Left cardiac atrium (tissue), 4 donors: ENCODE results near the gene LYSMD2. TPM values are rescaled to one million over a fixed set of nuclear protein-coding genes. Genes with fewer than 3 reads are reported as not detected.

Experiments used
- ATAC-seq, 2 donors: fragments of 200-7000 bp; cut with Tn5 transposase; one replicate each; pipeline ENCODE4 v1.9.1; 2020; ENCODE audit warnings: mild to moderate bottlenecking in 2 of 2, moderate library complexity in 2 of 2
- DNase-seq: peaks from one replicate; pipeline ENCODE4 v3.0.0-alpha.2; 2020
- intact Hi-C, 2 donors: fragments of 100-400 bp; cut with DNase I; formaldehyde crosslinking; loops; one replicate each; pipeline versions ENCODE4 v1.14.1 to v1.15.1; 2022 to 2023
- total RNA-seq, 2 donors: library from RNA; stranded (reverse); fragmentation: NEBNext Ultra II Directional; extraction: Animal tissue kit (Norgen Biotek cat#: 25700); gene quantifications; one replicate each; pipeline ENCODE4 v1.2.1, GENCODE V29; 2021
- donor health status: DM: no; HTN: yes; CAD: no.
- donor health status: DM: no; HTN: yes; CAD: no; lungs with severe emphysema.
- donor health status: DM: yes; HTN: yes; CAD: no.
- donor health status: Dilated cardiomyopathy.

The LYSMD2 gene
- total RNA-seq, 2 donors from 2014 or later = 6.2 to 9.2 TPM

DNA sequence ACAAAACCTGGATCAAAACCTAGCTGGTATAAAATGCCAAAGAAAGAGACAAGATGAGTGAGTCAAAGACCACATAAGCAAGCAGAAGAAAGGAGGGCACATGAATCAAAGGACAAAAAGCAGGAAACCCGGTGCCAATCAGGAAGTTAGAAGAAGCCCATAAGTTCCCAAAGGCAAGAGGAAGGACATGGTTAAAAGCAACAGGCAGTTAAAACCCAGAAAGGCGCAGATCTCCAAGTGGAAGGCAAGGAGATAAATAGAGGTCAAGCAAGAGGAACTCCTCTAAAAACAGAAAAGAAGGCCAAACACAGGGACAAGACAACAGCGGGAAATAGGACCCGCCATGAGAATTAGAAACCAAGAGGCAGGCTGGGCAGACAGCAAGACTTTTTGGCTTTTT, 18.3 kb upstream of the LYSMD2 start:
- no peak for ATAC-seq
- no peak for DNase-seq
- intact Hi-C loops = no loop called here

DNA sequence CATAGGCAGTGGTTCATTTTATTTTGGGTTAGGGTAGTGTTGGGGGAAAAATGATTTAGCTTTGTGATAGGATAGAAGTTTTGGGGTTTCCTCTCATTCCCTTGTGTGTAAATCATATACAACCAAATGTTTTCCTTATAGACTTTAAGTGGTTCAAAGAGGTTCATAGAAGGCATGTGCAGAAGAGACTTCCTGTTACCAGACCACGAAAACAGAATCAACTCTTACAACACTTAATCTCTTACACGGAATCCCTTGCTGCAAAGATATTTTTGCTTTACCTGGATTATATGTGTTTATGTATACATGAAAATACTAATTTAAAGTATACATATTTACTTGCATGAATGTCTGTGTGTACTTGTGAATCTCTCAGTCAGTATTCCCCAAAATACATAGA, 16.8 kb upstream of the LYSMD2 start:
- intact Hi-C loops = no loop called here
- ATAC-seq = no peak
- no peak for DNase-seq

DNA sequence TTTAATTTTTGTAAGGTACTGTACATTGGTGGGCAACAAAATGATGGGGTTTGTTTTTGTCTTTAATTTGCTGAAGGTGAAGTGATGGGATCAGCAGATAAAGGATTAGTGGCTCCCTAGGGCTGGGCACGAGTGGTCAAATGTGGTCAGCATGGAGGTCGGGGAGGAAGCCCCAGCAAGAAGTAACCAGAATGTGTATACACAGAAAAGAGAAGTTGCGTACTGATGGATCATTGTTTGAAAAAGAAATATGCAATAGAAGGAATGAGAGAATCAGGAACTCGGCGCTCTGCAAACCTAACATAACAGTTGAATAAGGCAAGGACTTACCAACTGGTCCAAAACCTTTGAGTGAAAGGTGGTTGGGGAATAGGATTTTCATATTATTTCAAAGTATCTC, 15.4 kb upstream of the LYSMD2 start:
- intact Hi-C loops = no loop called here
- DNase-seq (no peak), ATAC-seq (no peak)

DNA sequence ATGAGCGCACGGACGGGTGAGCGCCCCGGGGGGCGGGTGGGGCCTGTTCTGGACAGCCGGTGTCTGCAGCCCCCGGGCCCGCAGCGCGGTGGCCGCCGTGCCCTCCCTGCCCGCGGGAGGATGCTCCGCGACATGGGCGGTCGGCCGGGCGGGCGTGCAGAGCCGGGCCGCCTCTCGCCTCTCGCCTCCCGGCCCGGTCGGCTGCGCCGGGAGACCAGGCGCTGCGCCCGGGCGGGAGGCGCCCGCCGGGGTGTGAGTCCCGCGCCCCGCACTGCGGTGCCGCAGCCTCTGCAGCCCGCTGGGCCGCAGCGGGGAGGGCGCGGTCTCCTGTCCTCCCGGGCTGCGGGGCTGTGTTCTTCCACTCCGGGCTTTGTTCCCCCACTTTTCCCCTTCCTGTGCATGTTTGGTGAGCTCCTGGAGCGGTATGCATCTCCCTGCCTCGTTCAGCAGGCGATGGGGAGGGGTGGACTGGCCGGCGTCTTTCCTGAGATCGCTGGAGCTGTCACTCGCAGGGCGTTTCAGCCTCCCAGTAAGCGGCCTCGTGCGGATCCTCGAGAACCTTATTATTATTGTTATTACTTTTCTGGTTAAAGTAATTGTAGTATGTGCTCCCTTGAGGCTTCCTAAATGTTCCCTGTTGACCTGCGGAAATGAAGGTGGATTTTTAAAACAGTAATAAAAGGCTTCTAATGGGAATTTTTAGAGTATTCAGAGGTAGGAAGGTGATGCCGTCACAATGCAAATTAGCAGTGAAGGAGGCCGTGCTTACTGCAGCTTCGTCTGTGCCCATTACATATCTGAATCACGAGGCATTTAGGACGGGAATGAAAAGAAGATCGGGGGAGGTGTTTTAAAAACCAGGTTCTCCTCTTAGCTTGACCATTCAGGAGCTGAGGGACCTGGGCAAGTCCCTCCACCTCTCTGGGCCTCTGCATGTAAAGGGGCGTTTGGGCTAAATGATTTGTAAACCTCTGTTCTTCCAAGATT, 14.5 kb upstream of the LYSMD2 start:
- ATAC-seq = peak; percentile 66 to 68
- peak; percentile 42 for DNase-seq
- intact Hi-C loops = no loop called here

DNA sequence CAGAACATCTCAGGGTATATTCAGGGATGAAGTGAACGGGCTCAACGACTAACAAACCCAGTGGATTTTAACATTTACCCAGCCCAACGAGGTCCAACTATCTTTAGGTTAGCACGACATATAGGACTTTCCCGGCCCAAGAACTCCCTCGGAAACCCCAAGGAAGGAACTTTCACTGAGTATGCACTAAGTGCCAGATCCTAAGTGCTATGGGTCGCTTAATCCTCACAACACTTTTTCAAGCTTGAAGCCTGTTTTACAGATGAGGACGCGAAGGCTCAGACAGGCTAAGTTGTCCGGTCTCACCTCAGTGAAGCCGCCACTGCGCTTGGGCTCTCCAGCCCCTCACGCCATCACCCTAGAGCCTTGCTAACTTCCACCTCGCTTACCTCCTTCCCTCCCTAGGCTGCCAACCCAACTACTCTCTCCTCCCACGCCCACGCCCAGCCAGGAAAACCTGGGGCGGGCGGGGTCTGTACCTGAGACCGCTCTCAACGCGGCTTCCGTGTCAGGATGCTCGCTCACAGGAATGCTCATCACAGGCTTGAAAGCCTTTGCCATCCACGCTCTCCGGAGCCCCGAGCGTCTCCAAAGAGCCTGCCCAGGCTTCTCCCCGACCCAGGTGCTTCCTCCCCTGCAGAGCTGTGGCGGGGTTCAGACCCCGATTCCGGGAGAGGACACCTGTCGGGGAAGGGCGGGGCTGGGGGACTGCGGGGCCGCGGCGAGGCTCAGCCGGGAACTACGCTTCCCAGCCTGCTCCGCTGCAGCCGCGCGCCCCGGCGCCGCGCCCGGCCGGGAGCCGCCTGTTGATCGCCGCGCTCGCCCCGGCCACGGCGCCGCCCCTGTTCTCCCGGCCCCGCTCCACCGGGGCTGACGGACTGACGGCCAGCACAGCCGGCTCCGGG, 13.6 kb upstream of the LYSMD2 start, which contains the start of gene TMOD2:
Gene TMOD2, plus strand, starts transcription at position 806 of the 905 bp plus-strand sequence. CDS start 14,845 bp downstream, outside the sequence.
- DNase-seq (peak; percentile 44), ATAC-seq (peak; percentile 94)
- intact Hi-C loops = no loop called here

DNA sequence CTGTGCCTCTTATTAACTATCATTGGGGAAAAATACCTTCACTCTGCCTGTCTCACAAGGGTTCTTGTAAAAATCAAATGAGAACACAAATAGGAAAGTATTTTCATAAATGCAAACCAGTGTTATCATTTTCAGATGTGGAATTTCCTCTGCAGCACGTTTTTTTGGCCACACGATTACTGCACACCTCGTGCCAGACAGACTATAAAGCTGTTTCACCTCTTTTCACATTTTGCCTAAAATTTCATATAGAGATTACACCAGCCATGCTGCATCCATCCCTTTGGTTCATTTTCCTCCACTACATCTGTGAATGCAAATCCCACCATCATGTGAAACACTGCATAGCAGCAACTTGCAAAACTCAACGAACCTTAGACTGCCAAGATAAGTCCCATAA, 12.7 kb upstream of the LYSMD2 start:
- ATAC-seq (no peak), DNase-seq (no peak)
- intact Hi-C loops = no loop called here

DNA sequence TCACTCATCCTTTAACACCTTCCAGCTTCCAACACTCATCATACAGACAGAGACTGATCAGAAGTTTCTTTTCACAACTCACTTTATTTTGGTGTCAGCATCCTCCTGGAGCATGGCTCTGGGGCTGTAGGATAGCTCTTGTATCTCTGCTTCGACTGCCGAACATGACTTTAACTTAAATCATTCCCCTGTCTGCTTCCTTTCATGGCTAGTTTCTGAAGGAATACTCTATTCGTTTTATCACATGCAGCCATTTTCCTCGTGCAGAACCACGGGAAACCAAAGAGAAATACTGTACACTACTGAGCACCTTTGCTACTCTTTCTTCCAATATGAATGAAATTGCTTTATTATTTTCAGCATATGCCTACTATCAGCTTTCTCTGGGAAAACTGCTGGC, 11.9 kb upstream of the LYSMD2 start:
- intact Hi-C loops = no loop called here
- no peak for ATAC-seq
- DNase-seq = no peak

DNA sequence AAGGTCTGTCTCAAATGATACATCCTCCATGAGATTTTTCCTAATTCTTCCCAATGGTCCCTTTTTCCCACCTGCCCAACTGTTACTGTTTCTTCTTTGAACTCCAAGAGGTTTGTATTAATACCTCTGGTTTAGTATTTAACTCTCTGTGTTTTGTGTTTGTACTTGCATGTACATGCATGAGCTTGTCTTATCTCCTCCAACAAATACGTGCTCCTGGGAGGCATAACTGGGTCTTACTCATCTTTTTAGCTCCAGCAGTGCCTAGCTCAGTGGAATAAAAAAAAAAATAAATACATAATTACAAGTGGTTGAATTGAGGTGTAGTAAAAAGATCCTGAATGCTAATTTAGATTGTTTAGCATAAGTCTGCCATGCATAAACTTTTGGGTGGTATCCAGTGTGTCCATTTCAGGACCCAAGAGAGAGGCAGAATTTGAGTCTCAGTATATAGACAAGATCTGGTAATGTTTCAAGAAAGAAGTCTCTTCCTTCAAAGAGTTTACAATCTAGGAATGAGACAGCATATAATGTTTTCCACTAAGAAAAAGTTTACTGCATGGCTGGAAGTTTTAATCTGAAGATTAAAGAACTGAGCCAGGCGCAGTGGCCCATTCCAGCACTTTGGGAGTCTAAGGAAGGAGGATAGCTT, 1.7 kb upstream of the LYSMD2 start:
- DNase-seq (no peak), ATAC-seq (no peak)
- intact Hi-C loops = no loop called here

DNA sequence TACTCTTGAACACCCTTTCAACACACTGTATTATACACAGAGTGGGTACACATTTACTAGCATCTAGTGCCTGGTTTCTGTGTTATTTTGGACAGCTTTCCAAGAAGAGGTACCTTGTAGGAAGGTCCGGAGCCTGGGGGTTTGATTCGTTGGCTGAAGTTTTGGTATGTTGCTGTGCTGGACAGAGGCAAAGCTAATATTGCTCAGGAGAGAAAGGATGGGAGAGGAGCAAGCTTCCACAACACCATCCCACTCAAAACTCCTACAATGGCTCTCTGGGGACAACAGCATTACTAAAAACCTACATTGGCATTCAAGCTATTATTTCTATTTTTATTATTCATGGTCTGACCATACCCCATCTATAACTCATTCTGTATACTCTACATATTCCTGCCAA, 1.1 kb upstream of the LYSMD2 start:
- intact Hi-C loops = no loop called here
- ATAC-seq = no peak

DNA sequence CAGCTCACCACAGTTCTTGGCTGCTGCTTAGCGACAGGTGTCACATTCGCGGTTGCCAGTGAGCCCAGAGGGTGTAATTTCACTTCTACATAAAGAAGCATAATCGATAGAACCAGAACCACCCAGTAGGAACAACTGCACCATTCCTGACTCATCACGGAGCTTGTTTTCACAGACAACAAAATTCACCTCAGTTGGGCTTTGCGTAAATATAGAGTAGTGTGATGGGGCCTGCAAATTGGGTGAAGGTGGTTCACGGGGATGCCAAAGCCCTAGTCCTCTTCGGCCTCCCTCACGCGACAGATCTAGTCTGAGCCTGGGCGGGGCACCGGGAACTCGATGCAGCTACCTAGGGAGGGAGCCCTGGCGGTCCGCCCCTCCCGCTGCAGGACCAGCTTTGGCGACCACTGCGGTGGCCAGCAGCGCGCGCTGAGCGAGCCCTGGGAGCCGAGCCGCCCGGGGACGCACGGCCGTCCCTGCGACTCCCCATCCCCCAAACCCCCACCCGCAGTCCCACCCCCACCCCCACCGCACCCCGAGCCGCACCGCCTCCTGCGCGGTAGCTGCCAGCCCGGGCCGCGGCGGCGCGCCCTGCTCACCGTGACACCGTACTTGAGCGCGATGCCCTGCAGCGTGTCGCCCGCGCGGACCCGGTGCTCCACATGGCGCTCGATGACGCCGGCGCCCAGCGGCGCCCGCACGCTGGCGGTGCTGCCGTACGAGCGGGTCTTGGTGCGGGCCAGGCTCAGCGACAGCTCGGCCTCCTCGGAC, 519 bp downstream of the LYSMD2 start:
- peak; percentile 51 to 58 for ATAC-seq
- peak; percentile 60 for DNase-seq
- intact Hi-C loops = no loop called here

More for the DNA sequence above, 1.1 kb upstream of the LYSMD2 start:
- DNase-seq = no peak

DNA sequence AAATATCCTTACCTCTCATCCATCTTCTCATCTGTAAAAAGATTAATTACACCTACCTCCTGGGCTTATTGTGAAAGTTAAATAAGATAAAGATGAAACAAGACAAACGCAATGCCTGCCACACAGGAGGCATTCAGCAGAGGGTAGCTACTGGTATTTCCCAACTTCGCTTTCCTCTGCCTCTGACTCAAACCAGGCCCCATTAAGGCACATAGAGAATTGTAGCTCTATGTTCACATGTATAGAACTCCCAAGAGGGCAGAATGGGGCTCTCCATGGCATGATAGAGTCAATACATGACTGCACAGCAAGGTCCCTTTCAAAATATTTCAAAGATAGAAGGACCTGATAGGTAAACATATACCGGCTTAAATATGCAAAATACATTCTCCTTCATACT, 1.4 kb downstream of the LYSMD2 start:
- intact Hi-C loops = no loop called here
- ATAC-seq (peak in 1 of 2 donors; percentile 9), DNase-seq (no peak)

DNA sequence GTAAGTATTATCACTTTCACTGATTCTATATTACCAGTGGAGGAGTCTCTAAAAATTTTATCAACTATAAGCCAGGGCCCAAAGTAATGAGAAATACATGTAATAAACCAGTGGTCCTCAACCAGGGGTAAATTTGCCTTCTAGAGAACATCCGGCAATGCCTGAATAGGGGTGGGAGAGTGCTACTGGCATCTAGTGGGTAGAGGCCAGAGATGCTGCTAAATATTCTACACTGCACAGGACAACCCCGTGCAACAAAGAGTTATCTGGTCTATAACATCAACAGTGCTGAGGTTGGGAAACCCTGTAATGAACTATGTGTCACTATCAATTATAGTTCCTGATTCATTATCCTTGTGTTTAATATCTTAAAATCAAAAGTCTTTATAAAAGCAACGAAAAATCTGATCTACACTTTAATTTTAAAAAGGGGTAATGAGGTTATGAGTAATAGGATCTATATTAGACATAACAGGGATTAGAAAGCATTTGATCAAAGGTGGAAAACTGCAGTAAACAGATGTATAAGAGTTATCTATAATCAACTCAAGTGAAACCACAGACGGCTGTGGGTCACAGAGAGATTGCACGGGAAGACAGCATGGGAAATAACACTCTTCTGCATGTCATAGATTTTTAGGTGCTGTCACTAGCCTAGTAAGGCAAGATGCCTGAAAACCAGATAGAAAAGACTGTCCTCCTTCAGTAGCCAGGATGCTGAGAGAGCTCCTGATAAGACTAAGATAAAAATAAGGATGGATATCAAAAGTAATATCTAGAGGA, 2.0 kb downstream of the LYSMD2 start:
- ATAC-seq = no peak
- intact Hi-C loops = no loop called here

DNA sequence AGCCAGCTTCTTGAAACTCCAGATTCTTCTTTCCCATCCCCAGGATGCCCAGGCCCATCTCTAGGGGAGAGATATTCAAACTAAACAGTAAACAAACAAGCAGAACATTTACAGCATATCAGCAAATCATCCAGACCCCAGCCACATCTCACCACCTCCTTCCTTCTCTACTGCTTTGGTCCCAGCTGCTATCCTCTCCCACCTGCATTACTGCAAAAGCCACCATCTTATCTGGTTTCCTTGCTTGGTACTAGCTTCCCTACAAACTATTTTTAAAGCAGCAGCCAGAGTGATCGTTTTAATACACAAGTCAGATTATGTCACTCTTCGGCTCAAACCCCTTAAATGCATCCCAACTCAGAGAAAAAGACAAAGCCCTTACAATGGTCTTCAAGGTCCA, 4.8 kb downstream of the LYSMD2 start:
- ATAC-seq = no peak
- DNase-seq = no peak
- intact Hi-C loops = no loop called here

More for the DNA sequence above, 2.0 kb downstream of the LYSMD2 start:
- DNase-seq = no peak

DNA sequence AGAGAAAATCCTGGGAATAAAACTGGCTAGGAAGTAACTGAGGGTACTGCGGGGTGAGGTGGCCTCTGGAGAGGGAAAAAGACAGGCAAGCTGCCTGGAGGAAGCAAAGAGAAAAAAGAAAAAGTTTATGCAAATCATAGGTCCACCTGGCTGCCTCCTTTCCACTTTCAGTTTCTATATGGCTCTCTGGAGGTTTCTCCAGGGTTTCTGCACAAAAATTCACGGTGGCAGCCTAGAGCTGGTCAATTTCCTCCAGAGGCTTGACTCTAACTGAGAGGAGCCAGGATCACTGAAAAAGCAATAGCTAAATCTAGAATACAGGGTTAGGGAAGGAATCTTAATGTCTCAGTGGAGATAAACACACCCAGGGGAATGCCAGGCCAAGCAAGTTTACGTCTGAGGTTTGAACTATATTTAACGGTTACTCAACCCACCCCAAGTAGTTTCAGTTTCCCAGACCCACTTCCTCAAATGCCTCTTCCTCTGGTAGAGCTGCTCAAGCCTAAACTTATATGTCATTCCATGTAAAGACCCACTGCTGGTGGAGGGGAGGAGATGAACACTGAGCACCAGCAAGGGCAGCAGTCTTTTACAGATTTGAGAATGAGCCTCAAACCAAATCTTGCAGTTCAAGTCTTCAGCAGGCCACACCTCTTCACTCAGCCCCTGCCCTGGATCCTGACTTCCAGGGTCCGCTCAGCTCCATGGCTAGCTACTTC, 5.7 kb downstream of the LYSMD2 start:
- DNase-seq (no peak), ATAC-seq (peak; percentile 77 to 82)
- intact Hi-C loops = no loop called here

DNA sequence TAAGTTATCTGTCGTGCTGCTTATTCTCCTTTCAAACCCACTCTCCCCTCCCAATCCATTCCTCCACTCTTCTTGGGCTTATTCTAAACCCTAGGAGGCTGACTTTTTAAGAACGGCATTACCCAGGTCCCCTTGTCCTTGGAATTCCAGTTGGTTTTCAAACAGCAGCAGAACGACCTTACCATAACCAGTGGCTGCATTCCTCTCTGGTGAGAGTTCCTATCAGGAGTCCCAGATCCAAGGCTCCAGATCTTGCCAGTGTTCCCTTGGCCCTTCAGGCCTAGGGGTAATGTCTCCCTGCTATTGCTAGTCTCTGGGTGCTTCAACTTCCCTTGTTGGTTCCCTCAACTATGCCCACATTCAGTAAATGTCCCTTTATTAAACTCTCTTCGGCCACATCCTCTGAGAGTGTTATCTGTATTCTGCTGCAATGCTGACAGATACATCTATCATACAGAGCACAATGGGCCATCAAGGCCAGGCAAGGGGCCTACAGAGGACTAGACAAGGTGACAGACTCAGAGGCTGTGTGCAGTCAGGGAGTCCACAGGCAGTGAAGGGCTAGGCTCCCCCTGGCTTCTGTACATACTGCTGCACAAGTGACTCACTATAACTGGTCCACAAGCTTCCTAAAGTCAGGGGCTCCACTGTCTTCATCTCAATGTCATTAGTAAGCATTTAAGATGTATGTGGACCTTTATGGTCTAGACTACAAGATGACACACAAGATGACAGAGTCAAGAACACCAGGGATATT, 10.1 kb downstream of the LYSMD2 start:
- ATAC-seq (peak in 1 of 2 donors; percentile 25), DNase-seq (no peak)
- intact Hi-C loops = no loop called here

DNA sequence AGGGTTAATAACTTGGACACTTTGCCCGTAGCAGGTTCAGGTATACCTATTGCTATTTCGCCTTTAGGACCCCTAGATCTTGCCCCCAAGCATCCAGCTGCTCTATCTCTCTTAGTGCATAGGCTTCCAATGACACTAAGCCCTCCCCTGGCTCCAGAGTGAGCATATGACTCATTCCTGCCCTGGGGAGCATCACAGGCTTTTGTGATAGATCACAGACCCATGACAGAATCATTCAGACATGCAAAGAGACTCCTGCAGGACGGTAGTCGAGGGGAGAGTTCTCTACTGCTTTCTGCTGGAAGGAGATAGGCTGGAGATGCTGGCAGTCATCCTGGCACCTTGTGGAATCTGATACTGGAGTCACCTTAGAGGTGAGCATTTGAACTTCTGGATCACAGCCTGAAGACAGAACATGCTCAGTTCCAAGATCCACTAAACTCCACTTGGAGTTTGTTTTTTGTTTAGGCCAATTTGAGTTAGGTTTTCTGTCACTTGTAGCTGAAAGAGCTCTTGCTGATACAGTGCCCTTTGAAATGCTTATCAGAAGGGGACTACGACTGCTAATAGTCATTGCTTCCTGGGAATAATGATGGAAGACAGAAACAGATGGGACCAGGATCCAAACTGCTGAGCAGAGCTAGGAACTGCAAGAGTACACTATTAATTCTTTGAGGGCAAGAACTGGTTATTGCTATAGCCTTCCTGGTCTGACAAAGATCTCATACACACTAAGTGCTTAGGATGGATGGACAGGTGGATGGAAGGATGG, 11.0 kb downstream of the LYSMD2 start:
- intact Hi-C loops = no loop called here
- DNase-seq (peak; percentile 64), ATAC-seq (peak; percentile 94 to 99)
